GM23338 (cell line): ENCODE measurements around the gene APP. TPM values are rescaled to one million over a fixed set of nuclear protein-coding genes. Genes with fewer than 3 reads are reported as not detected.

Experiments
- ATAC-seq: fragments of 200-7000 bp; cut with Tn5 transposase; 3 replicates; pipeline ENCODE4 v1.9.1; 2020
- DNase-seq: peaks from one replicate; pipeline ENCODE4 v3.0.0-alpha.2; 2015; ENCODE audit warnings: low spot score
- H2AFZ ChIP-seq: fragments of 200-600 bp; sonication (generic); 2 replicates; pipeline ENCODE4 v1.8.0; 2016; ENCODE audit warnings: antibody characterized with exemption, mild to moderate bottlenecking, moderate library complexity
- H3F3A ChIP-seq: fragments of 200-600 bp; sonication (generic); replicated peaks from 2 replicates; pipeline ENCODE4 v1.8.0; 2017; ENCODE audit warnings: antibody characterized with exemption, mixed run types, low read depth
- H3K27ac ChIP-seq: fragments of 200-600 bp; sonication (generic); 2 replicates; pipeline ENCODE4 v1.6.1; 2016; ENCODE audit warnings: low read depth
- H3K27me3 ChIP-seq: fragments of 200-600 bp; sonication (generic); 2 replicates; pipeline ENCODE4 v1.8.0; 2016; ENCODE audit warnings: mild to moderate bottlenecking, mixed run types, moderate library complexity; ENCODE audit not compliant: insufficient read depth
- H3K36me3 ChIP-seq: fragments of 200-600 bp; sonication (generic); 2 replicates; pipeline ENCODE4 v1.8.0; 2016; ENCODE audit warnings: mild to moderate bottlenecking; ENCODE audit not compliant: insufficient read depth
- H3K4me1 ChIP-seq: fragments of 200-600 bp; sonication (generic); 2 replicates; pipeline ENCODE4 v1.8.0; 2016; ENCODE audit warnings: mild to moderate bottlenecking, moderate library complexity; ENCODE audit not compliant: insufficient read depth
- H3K4me2 ChIP-seq: fragments of 200-600 bp; sonication (generic); 2 replicates; pipeline ENCODE4 v1.7.1; 2017; ENCODE audit warnings: mixed run types
- H3K4me3 ChIP-seq: fragments of 200-600 bp; sonication (generic); 2 replicates; pipeline ENCODE4 v1.6.1; 2016; ENCODE audit warnings: mixed run types
- H3K79me2 ChIP-seq: fragments of 200-600 bp; sonication (generic); replicated peaks from 2 replicates; pipeline ENCODE4 v1.8.0; 2017; ENCODE audit warnings: mild to moderate bottlenecking; ENCODE audit not compliant: insufficient read depth
- H3K9me2 ChIP-seq: fragments of 200-600 bp; sonication (generic); 2 replicates; pipeline ENCODE4 v1.8.0; 2017; ENCODE audit not compliant: insufficient read depth
- H4K20me1 ChIP-seq: fragments of 200-600 bp; sonication (generic); replicated peaks from 2 replicates; pipeline ENCODE4 v1.8.0; 2017; ENCODE audit warnings: mild to moderate bottlenecking; ENCODE audit not compliant: insufficient read depth
- H3K27ac Mint-ChIP-seq: 2 replicates; pipeline ENCODE4 v1.8.0; 2020; ENCODE audit warnings: inconsistent platforms, mild to moderate bottlenecking, moderate library complexity, mixed read lengths
- H3K27me3 Mint-ChIP-seq: 3 replicates; pipeline ENCODE4 v1.8.0; 2022; ENCODE audit warnings: low read depth, mild to moderate bottlenecking, moderate library complexity, mixed read lengths, inconsistent platforms; ENCODE audit not compliant: insufficient read depth, poor library complexity
- H3K36me3 Mint-ChIP-seq: 3 replicates; pipeline ENCODE4 v1.8.0; 2021; ENCODE audit warnings: low read depth, mild to moderate bottlenecking, inconsistent platforms, moderate library complexity, mixed read lengths
- H3K4me1 Mint-ChIP-seq: 3 replicates; pipeline ENCODE4 v1.8.0; 2020; ENCODE audit warnings: mild to moderate bottlenecking, inconsistent platforms, mixed read lengths
- H3K4me3 Mint-ChIP-seq: 3 replicates; pipeline ENCODE4 v1.8.0; 2021; ENCODE audit warnings: moderate library complexity, mild to moderate bottlenecking, inconsistent platforms, mixed read lengths
- H3K9me3 Mint-ChIP-seq: 3 replicates; pipeline ENCODE4 v1.8.0; 2020; ENCODE audit warnings: moderate library complexity, mild to moderate bottlenecking, inconsistent platforms, mixed read lengths
- CREB1 ChIP-seq: fragments of 250-450 bp; sonication (Bioruptor Pico); IDR thresholded peaks from 2 replicates; pipeline ENCODE4 v1.5.0; 2020; ENCODE audit warnings: low read depth, mild to moderate bottlenecking, moderate library complexity
- CTCF ChIP-seq, 2 experiments: fragments of 200-600 bp in 1 of 2; sonication (generic) in 1 of 2; conservative IDR thresholded peaks; 2 replicates each; pipeline versions ENCODE4 v1.5.1 to v1.6.1; 2016 to 2017; ENCODE audit warnings: antibody characterized with exemption in 2 of 2, low read depth in 2 of 2, mild to moderate bottlenecking in 2 of 2, moderate library complexity in 1 of 2
- ETS1 ChIP-seq: IDR thresholded peaks from 2 replicates; pipeline ENCODE4 v1.6.1; 2016; ENCODE audit warnings: antibody characterized with exemption
- EZH2 ChIP-seq: fragments of 200-600 bp; sonication (generic); IDR thresholded peaks from one replicate; pipeline ENCODE4 v1.8.0; 2017; ENCODE audit warnings: antibody characterized with exemption, mild to moderate bottlenecking, low read depth; ENCODE audit not compliant: unreplicated experiment
- EZH2phosphoT487 ChIP-seq: fragments of 200-600 bp; sonication (generic); IDR thresholded peaks from one replicate; pipeline ENCODE4 v1.8.1; 2018; ENCODE audit warnings: antibody characterized with exemption; ENCODE audit not compliant: unreplicated experiment
- JUNB ChIP-seq: IDR thresholded peaks from one replicate; pipeline ENCODE4 v1.6.1; 2016; ENCODE audit warnings: antibody characterized with exemption; ENCODE audit not compliant: unreplicated experiment
- NANOG ChIP-seq: IDR thresholded peaks from 2 replicates; pipeline ENCODE4 v1.6.1; 2016; ENCODE audit warnings: antibody characterized with exemption, borderline replicate concordance
- POLR2AphosphoS5 ChIP-seq: IDR thresholded peaks from 2 replicates; pipeline ENCODE4 v1.6.1; 2016; ENCODE audit warnings: antibody characterized with exemption, low read depth
- REST ChIP-seq: IDR thresholded peaks from one replicate; pipeline ENCODE4 v1.6.1; 2018; ENCODE audit warnings: antibody characterized with exemption; ENCODE audit not compliant: unreplicated experiment
- STAT1 ChIP-seq: IDR thresholded peaks from one replicate; pipeline ENCODE4 v1.6.1; 2016; ENCODE audit warnings: antibody characterized with exemption; ENCODE audit not compliant: unreplicated experiment
- ZNF114 ChIP-seq: fragments of 250-450 bp; sonication (Bioruptor Pico); IDR thresholded peaks from 2 replicates; pipeline ENCODE4 v1.5.0; 2020; ENCODE audit warnings: mild to moderate bottlenecking, moderate library complexity
- ZNF331 ChIP-seq: fragments of 250-450 bp; sonication (Bioruptor Pico); IDR thresholded peaks from 2 replicates; pipeline ENCODE4 v1.5.0; 2020; ENCODE audit warnings: low read depth, mild to moderate bottlenecking, moderate library complexity
- ZNF462 ChIP-seq: fragments of 250-450 bp; sonication (Bioruptor Pico); IDR thresholded peaks from 2 replicates; pipeline ENCODE4 v1.5.0; 2020; ENCODE audit warnings: mild to moderate bottlenecking, moderate library complexity
- polyA plus RNA-seq: library from polyadenylated mRNA; unstranded; fragments of >200 nt; fragmentation: Nextera tagmentation; extraction: Ambion mirVana; gene quantifications from 2 replicates; pipeline ENCODE4 v1.2.1, GENCODE V29; 2016
- total RNA-seq: library from RNA; depleted of rRNA; stranded (reverse); fragments of >200 nt; shearing (Covaris generic); gene quantifications from 2 replicates; pipeline ENCODE4 v1.2.3, GENCODE V29; 2014

APP gene
- total and polyA plus RNA-seq, 2 experiments from 2014 or later: 69.4 to 444 TPM

GRCh38 chr21:26157801-26158200 lies 12.8 kb downstream of the APP start:
- TF ChIP-seq JUNB: no peak
- TF ChIP-seq POLR2AphosphoS5: no peak
- no peak for TF ChIP-seq STAT1
- TF ChIP-seq EZH2phosphoT487: no peak
- no peak for TF ChIP-seq ZNF462 (CRISPR knock-in tag)
- no peak for TF ChIP-seq NANOG
- no peak for TF ChIP-seq CTCF (conservative IDR thresholded peaks at IDR 0.05; ENCODE audit: low read depth in 2 of 2)
- no peak for TF ChIP-seq ETS1
- TF ChIP-seq CREB1 (CRISPR knock-in tag): no peak
- no peak for TF ChIP-seq REST
- no peak for TF ChIP-seq ZNF114
- TF ChIP-seq EZH2: no peak
- no peak for TF ChIP-seq ZNF331 (CRISPR knock-in tag)
- Mint-ChIP-seq H3K9me3 (no peaks in the 10 kb centered on the region), H3K27me3 (peaks cover 2% of the 10 kb centered on the region), H3K27ac (no peak overlapping the region), H3K36me3 (peaks cover 10% of the 10 kb centered on the region), H3K4me3 (no peak overlapping the region), H3K4me1 (peaks cover 53% of the 10 kb centered on the region)
- Histone ChIP-seq H3K79me2 (peaks cover 100% of the 10 kb centered on the region), H3K4me2 (no peak overlapping the region), H2AFZ (no peak overlapping the region), H3K4me3 (no peak overlapping the region), H3F3A (no peaks in the 10 kb centered on the region), H3K4me1 (peaks cover 64% of the 10 kb centered on the region), H3K9me2 (no peaks in the 10 kb centered on the region), H4K20me1 (peaks cover 60% of the 10 kb centered on the region), H3K27ac (peak overlapping the region; percentile 32), H3K27me3 (no peaks in the 10 kb centered on the region), H3K36me3 (no peaks in the 10 kb centered on the region)
- no peak for DNase-seq
- ATAC-seq: peak; percentile 56
